SK-MEL-5 (cell line): ENCODE measurements around the gene COL16A1. TPM values are rescaled to one million over a fixed set of nuclear protein-coding genes. Genes with fewer than 3 reads are reported as not detected.
A peak's percentile ranks its signal among the peaks of the same experiment; 100 is the strongest.

Experiments used
- DNase-seq: peaks from one replicate; pipeline ENCODE4 v3.0.0-alpha.2; 2016; ENCODE audit warnings: low read depth, low spot score
- in situ Hi-C: cut with HindIII; loops from 2 replicates; pipeline ENCODE4 v1.10.0; 2016; ENCODE audit warnings: low sequenced_read_pairs, high pct_unique_total_duplicates, low pct_unique_long_range_greater_than_20kb
- polyA plus RNA-seq, 2 experiments: library from polyadenylated mRNA; depleted of rRNA; stranded (reverse); fragments of >200 nt; gene quantifications; 2 replicates each; pipeline ENCODE4 v1.2.3, GENCODE V29; 2015
- total RNA-seq: library from RNA; depleted of rRNA; stranded (reverse); fragments of >200 nt; shearing (Covaris generic); gene quantifications from 2 replicates; pipeline ENCODE4 v1.2.3, GENCODE V29; 2014; rRNA removed

COL16A1 gene
- 5.6 and 6.7 TPM in 2 replicates for total RNA-seq
- polyA plus RNA-seq (2015; cell fraction: cytosol; rRNA removed): 1.1 and 3.0 TPM in 2 replicates
- polyA plus RNA-seq (2015; cell fraction: nucleus; rRNA removed): 68.8 and 99.3 TPM in 2 replicates

DNA sequence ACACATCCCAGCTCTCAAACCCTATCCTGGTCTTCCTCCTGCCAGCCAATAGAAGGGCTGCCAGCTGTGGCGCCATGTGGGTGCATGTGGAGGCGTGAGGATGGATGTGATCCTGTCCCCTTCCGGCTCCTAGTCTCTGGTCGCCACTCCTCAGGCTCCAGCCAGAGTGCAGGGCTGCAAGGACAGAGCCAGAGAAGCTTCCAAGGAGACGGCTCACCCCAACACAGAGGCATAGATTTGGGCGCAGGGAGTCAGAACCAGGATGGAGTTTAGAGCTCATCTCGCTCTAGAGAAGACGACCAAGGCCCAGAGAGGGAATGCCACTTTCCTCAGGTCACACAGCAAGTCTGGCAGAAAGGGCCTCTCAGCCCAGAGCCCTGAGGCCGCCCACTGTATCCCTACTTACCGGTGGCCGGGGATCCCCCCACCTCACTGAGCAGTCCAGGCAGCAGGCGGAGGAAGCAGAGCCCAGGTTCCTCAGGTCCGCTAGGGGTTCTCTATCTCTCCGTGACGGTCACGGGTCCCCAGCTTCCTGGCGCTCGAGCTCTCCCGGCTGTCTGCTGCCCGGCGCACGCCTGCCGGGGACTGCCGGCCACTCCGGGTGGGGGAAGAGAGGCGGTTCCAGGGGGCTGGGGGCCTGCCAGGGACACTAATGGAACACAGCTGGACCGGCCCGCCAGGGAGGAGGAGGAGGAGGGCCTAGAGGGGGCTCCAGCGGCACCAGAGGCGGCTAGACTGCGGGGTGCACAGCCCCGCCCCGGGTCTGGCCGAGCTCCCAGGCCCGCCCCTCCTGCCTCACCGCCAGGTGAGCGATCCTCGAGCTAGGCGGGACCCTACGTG is at the start of gene COL16A1:
TSS of gene COL16A1 (minus strand) at position 587 of the 840 bp plus-strand sequence. CDS start 1,824 bp downstream, outside the sequence.
- in situ Hi-C loops: no loop called here
- no peak for DNase-seq

DNA sequence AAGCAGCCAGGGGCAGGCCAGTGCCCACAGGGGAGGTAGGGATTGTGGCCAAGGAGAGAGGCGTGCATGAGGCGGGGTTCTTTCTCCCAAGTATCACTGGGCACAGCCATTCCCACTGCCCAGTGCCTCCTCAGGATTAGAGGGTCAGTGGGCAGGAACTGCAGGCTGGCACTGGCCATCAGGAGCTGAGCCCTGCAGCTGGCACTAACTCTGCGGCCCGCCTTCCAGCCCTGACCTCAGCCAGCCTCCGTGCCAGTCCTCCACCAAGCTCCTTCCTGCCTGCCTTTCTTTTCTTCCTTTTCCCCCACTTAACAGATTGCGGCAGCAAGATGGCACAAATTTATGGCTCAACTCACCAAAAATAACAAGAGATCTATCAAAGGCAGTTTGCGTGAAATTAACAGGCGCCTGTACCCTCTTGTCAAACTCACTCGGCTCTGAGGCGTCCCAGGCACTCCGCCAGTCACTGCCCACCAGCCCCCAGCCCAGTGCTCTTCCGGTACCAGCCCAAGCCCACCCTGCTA is 49.2 kb upstream of the COL16A1 start:
- in situ Hi-C loops: no loop called here
- no peak for DNase-seq

GRCh38 chr1:31752258-31752657 is 48.4 kb upstream of the COL16A1 start:
- no peak for DNase-seq
- in situ Hi-C loops: no loop called here

DNA sequence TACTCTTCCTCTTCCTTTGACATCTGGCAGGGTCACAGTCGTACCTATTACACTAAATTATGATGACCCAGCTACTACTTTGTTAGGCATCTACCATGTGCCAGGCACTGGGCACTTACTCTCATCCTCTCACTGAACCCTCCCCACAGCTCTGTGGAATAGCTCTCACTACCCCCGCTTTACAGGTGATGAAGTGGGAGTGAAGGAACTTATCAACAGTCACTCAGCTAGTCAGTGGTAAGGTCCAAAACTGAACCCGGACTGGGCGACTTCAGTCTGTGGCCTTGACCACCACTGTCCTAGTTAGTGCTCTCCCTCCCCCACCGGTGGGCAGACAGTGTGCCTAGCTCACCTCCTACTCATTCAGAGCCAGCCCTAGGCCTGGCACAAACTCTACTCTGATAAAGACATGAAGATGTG is 48.0 kb upstream of the COL16A1 start:
- in situ Hi-C loops: no loop called here
- no peak for DNase-seq

DNA sequence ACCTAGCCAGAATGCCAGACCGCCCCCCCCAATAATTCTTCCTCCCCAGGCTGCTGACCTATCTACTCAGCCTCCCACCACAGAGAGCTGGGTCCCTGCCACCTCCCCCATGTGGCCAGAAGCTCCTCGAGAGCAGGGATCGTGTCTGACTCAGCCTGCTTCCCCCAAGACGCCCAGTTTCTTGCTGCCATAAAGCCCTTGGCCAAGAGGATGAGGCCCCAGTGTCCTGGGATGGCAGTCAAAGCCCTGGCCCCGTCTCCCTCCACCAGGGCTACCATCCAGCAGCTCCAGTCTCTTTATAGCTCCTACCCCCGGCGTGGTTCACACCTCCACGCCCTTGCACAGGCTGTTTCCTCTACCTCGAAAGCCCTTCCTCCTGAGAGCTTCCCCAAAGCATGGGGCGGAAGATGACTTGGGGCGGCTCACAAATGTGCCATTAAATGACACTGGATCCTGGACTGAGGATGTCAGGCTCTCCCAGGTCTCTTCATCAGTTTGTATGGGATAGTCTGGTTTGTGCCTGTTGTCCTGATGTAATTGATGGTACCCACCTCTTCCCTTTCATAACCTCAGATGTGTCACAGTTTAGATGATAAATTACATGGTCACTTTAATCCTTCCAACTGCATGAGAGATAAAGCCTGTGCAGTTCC is 47.2 kb upstream of the COL16A1 start:
- DNase-seq: no peak
- in situ Hi-C loops: no loop called here

DNA sequence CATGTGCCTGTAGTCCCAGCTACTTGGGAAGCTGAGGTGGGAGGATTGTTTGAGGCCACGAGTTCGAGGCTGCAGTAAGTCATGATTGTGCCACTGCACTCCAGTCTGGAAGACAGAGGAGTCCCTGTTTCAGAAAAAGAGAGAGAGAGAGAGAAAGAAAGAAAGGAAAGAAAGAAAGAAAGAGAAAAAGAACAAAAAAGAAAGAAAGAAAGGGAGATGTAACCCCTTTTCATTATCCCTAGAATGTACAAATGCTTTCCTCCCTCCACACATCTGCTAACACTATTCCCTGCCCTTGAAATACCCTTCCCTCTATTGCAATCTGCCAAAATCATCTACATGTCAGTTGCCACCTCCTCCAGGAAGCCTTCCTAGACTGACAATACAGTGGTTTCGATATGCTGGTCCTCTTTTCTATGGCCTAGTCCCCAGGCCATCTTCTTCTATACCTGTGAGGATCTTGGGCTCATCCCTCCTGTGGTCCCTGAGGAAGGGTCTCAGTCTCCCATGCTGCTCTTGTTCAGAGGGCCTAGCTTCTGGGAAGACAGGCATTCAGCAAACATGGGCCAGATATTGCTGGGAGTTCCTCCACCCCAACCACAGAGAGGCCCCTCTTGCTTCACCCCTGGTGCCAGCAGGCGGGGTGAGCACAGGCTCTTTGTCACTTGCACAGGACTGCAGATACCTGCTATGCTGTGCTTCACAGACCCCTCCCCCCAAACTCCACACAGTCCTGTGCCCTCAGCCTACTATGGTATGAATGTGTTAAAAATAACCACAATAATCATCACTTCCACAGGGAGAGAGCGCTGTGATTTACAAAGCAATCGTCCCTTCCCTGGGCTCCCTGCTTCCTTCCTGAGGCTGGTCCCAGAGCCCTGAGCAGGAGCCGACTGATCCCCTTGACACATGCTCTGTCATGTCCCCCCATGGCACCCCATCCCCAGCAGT is 46.2 kb upstream of the COL16A1 start:
- DNase-seq: no peak
- in situ Hi-C loops: no loop called here

DNA sequence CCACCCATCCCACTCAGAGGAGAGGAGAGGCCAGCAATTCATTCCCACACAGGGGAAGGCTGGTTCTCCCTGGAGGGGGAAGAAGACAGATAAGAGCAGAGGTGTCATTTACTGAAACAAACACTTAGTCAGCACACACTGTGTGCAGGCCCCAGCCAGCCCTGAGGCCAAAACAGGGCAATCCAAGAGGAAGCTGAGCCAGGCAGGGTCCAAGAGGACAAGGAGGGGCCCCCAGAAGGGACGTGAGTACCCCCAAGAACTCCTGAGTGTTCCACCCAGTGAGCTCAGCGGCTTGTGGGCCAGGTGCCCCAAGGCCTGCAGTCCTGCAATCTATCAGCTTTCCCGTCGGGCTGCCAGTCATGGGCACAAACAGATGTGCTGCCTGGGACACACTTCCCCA is 44.5 kb upstream of the COL16A1 start:
- in situ Hi-C loops: no loop called here
- no peak for DNase-seq

- in situ Hi-C loops: no loop called here
Observed at GRCh38 chr1:31747304-31747703, 43.5 kb upstream of the COL16A1 start.

DNA sequence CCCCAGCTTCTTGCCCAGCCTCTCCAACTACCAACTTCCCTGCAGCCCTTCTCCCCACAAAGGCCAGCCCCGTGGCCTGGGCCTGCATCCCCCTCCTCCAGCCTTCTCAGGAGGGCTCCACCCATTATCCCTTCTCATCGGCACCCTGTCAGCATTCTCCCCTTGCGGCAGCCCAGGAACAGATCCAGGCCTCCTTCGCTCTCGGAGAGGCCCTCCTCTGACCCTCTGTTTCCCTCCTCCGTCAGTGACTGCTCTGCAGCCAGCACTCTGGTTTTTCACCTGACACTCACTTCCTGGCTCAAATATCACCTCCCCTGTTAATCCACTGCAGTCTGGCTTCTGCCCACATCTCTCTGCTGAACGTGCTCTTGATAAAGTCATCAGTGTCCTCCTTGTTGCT is 42.9 kb upstream of the COL16A1 start:
- DNase-seq: no peak
- in situ Hi-C loops: no loop called here

More at GRCh38 chr1:31747304-31747703, 43.5 kb upstream of the COL16A1 start:
- no peak for DNase-seq

GRCh38 chr1:31745946-31746670 is 42.3 kb upstream of the COL16A1 start:
- no peak for DNase-seq
- in situ Hi-C loops: no loop called here

GRCh38 chr1:31745096-31745945 is 41.5 kb upstream of the COL16A1 start:
- peak; percentile 71 for DNase-seq
- in situ Hi-C loops: no loop called here

GRCh38 chr1:31744165-31744888 is 40.5 kb upstream of the COL16A1 start:
- in situ Hi-C loops: no loop called here
- DNase-seq: no peak

GRCh38 chr1:31742462-31743212 is 38.8 kb upstream of the COL16A1 start:
- in situ Hi-C loops: no loop called here

GRCh38 chr1:31739346-31739745 is 35.5 kb upstream of the COL16A1 start:
- in situ Hi-C loops: no loop called here
- DNase-seq: no peak

More at GRCh38 chr1:31742462-31743212, 38.8 kb upstream of the COL16A1 start:
- DNase-seq: peak; percentile 8

DNA sequence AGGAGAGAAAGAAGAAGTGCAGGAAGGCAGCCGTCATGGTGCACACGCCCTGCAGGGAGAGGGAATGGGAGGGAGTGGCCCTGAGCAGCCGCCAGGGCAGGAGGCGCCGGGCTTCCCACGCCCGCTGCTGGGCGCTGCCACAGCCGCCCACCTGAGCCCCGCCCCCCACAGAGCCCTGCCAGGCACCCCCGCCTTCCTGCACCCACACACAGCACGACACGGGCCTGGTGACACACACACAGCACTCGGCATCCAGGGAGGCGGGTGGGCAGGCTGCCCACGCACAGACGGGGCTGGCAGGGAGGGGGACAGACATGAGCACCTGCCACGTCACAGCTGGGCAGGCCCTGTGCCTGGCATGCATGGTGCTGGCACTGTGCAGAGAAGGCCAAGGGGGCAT is 32.9 kb upstream of the COL16A1 start:
- DNase-seq: no peak

More for the DNA sequence above, 32.9 kb upstream of the COL16A1 start:
- in situ Hi-C loops: no loop called here
